OCI-LY1 (cell line): ENCODE data around the gene ADCY1.
"Not testable (repeated sequence)": the region's sequence is repeated elsewhere in the genome, so short reads cannot be mapped to it uniquely, and the experiment has no call there.

Experiments
- CTCF ChIP-seq: fragments of 200-600 bp; sonication (generic), shearing (Covaris generic); IDR thresholded peaks from 2 replicates; pipeline ENCODE4 v1.5.1; 2017; ENCODE audit warnings: mild to moderate bottlenecking, antibody characterized with exemption, low read length, moderate library complexity, mixed read lengths
- EZH2 ChIP-seq: fragments of 200-600 bp; sonication (generic), shearing (Covaris generic); IDR thresholded peaks from 2 replicates; pipeline ENCODE4 v1.8.0; 2017; ENCODE audit warnings: borderline replicate concordance, mixed run types, mild to moderate bottlenecking, antibody characterized with exemption, low read length, moderate library complexity, mixed read lengths

GRCh38 chr7:45756757-45757156 lies 182.6 kb downstream of the ADCY1 start:
- TF ChIP-seq CTCF: peak; percentile 27; the same call in 1 of the 2 replicates
- TF ChIP-seq EZH2: not testable (repeated sequence)
